Measurements from ENCODE around the gene TYSND1.

Gene TYSND1

DNA sequence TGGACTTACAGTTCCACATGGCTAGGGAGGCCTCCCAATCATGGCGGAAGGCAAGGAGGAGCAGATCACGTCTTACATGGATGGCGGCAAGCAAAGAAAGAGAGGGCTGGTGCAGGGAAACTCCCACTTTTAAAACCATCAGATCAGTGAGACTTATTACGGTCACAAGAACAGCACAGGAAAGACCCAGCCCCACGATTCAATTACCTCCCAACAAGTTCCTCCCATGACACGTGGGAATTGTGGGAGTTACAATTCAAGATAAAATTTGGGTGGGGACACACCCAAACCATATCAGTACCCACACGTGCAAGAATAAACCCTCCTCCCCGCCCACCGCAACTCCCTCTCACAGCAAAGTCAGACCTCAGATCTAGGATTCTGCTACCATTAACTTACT is 9.4 kb downstream of the TYSND1 start:
- H3K27ac ChIP-seq (ENCODE audit: insufficient read depth, low read length, poor library complexity, severe bottlenecking) = no peak overlapping the region
- H3K4me1 ChIP-seq (ENCODE audit: control insufficient read depth, insufficient read depth, low read length, poor library complexity, severe bottlenecking) = peaks cover 9% of the 10 kb centered on the region
- peaks cover 15% of the 10 kb centered on the region for H3K36me3 ChIP-seq (ENCODE audit: control insufficient read depth, insufficient read depth, low read length)
- DNase-seq = no peak
- H3K9me3 ChIP-seq (ENCODE audit: control insufficient read depth, low read length) = no peaks in the 10 kb centered on the region
- H3K4me3 ChIP-seq (ENCODE audit: insufficient read depth, low read depth, low read length, poor library complexity, severe bottlenecking) = no peak overlapping the region
- H3K27me3 ChIP-seq (replicated peaks; ENCODE audit: control insufficient read depth, insufficient read depth, low read length, poor library complexity, severe bottlenecking) = no peaks in the 10 kb centered on the region

- Histone ChIP-seq H3K27ac (ENCODE audit: insufficient read depth, low read length, poor library complexity, severe bottlenecking) (no peak overlapping the region), H3K36me3 (ENCODE audit: control insufficient read depth, insufficient read depth, low read length) (peaks cover 12% of the 10 kb centered on the region), H3K4me1 (ENCODE audit: control insufficient read depth, insufficient read depth, low read length, poor library complexity, severe bottlenecking) (peaks cover 9% of the 10 kb centered on the region), H3K9me3 (ENCODE audit: control insufficient read depth, low read length) (no peaks in the 10 kb centered on the region), H3K27me3 (replicated peaks; ENCODE audit: control insufficient read depth, insufficient read depth, low read length, poor library complexity, severe bottlenecking) (no peaks in the 10 kb centered on the region), H3K4me3 (ENCODE audit: insufficient read depth, low read depth, low read length, poor library complexity, severe bottlenecking) (no peak overlapping the region)
- no peak for DNase-seq
Measured at GRCh38 chr10:70135684-70136083, 10.8 kb downstream of the TYSND1 start.

GRCh38 chr10:70135046-70135445 is 11.5 kb downstream of the TYSND1 start:
- no peak for DNase-seq
- H3K27ac ChIP-seq (ENCODE audit: insufficient read depth, low read length, poor library complexity, severe bottlenecking) = no peak overlapping the region
- H3K27me3 ChIP-seq (replicated peaks; ENCODE audit: control insufficient read depth, insufficient read depth, low read length, poor library complexity, severe bottlenecking) = no peaks in the 10 kb centered on the region
- no peak overlapping the region for H3K4me3 ChIP-seq (ENCODE audit: insufficient read depth, low read depth, low read length, poor library complexity, severe bottlenecking)
- H3K4me1 ChIP-seq (ENCODE audit: control insufficient read depth, insufficient read depth, low read length, poor library complexity, severe bottlenecking) = peaks cover 9% of the 10 kb centered on the region
- no peaks in the 10 kb centered on the region for H3K9me3 ChIP-seq (ENCODE audit: control insufficient read depth, low read length)
- peaks cover 11% of the 10 kb centered on the region for H3K36me3 ChIP-seq (ENCODE audit: control insufficient read depth, insufficient read depth, low read length)

DNA sequence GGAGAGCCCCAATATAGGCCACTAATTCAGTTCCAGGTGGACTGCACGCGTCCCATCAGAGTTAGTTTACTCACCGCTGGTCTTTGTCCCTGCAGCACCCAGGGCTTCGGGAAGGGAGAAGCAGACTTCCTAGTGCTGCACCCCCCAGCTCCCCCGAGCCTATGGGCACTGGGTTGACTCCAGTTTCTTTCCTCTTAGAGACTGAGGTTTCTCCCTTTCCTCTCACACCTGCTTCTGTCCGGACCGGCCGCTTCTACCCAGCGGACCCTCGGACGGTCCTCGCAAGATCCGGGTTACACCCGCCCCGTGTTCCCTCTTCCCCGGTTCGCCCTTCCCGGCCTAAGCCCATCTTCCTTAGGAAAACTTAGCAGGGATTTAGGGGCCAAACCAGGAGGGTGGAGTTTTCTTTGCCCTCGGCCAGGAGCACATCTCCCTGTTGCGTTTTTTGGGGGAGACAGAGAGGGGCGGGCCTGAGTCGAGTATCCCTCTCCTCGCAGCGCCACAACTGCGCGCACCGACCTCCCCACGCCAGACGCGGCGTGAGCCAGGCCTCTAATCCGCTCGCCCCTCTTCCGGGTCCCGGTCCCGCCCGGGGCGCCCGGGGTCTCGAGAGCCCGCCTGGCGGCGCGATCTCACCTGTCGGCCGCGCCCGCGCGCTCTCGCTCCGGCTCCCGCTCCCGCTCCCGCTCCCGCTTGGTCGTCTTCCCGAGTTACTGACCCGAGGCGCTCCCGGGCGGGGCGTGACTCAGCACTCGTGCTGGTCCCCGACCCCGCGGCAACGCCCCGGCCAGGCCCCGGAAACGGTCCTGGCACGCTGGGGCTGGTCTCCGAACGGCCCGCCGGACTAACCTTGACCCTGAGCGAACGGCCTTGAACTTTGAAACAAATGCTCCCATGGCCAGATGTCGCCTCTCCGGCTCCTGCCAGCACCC is 14.1 kb downstream of the TYSND1 start, which contains the start of gene AIFM2:
Gene AIFM2, minus strand, starts transcription at position 728 of the 932 bp plus-strand sequence. CDS start 8,741 bp downstream, outside the sequence.
- no peak within 1 kb of the TSS for H3K27ac ChIP-seq (ENCODE audit: insufficient read depth, low read length, poor library complexity, severe bottlenecking)
- peak within 1 kb of the TSS; percentile 62 for H3K4me3 ChIP-seq (ENCODE audit: insufficient read depth, low read depth, low read length, poor library complexity, severe bottlenecking)
- no peaks in the 10 kb centered on the region for H3K9me3 ChIP-seq (ENCODE audit: control insufficient read depth, low read length)
- H3K36me3 ChIP-seq (ENCODE audit: control insufficient read depth, insufficient read depth, low read length) = no peaks in the 10 kb centered on the region
- peaks cover 9% of the 10 kb centered on the region for H3K4me1 ChIP-seq (ENCODE audit: control insufficient read depth, insufficient read depth, low read length, poor library complexity, severe bottlenecking)
- no peaks in the 10 kb centered on the region for H3K27me3 ChIP-seq (replicated peaks; ENCODE audit: control insufficient read depth, insufficient read depth, low read length, poor library complexity, severe bottlenecking)
- no peak for DNase-seq

- Histone ChIP-seq H3K9me3 (ENCODE audit: control insufficient read depth, low read length) (no peaks in the 10 kb centered on the region), H3K27ac (ENCODE audit: insufficient read depth, low read length, poor library complexity, severe bottlenecking) (no peak overlapping the region), H3K4me1 (ENCODE audit: control insufficient read depth, insufficient read depth, low read length, poor library complexity, severe bottlenecking) (peaks cover 9% of the 10 kb centered on the region), H3K36me3 (ENCODE audit: control insufficient read depth, insufficient read depth, low read length) (no peaks in the 10 kb centered on the region), H3K27me3 (replicated peaks; ENCODE audit: control insufficient read depth, insufficient read depth, low read length, poor library complexity, severe bottlenecking) (no peaks in the 10 kb centered on the region), H3K4me3 (ENCODE audit: insufficient read depth, low read depth, low read length, poor library complexity, severe bottlenecking) (no peak overlapping the region)
- DNase-seq = no peak
Measured at GRCh38 chr10:70131560-70131937, 15.0 kb downstream of the TYSND1 start.

GRCh38 chr10:70130878-70131559 is 15.5 kb downstream of the TYSND1 start:
- Histone ChIP-seq H3K36me3 (ENCODE audit: control insufficient read depth, insufficient read depth, low read length) (no peaks in the 10 kb centered on the region), H3K27ac (ENCODE audit: insufficient read depth, low read length, poor library complexity, severe bottlenecking) (no peak overlapping the region), H3K4me3 (ENCODE audit: insufficient read depth, low read depth, low read length, poor library complexity, severe bottlenecking) (no peak overlapping the region), H3K4me1 (ENCODE audit: control insufficient read depth, insufficient read depth, low read length, poor library complexity, severe bottlenecking) (peaks cover 9% of the 10 kb centered on the region), H3K9me3 (ENCODE audit: control insufficient read depth, low read length) (no peaks in the 10 kb centered on the region), H3K27me3 (replicated peaks; ENCODE audit: control insufficient read depth, insufficient read depth, low read length, poor library complexity, severe bottlenecking) (no peaks in the 10 kb centered on the region)
- DNase-seq = no peak

GRCh38 chr10:70126700-70127395 is 19.7 kb downstream of the TYSND1 start:
- no peaks in the 10 kb centered on the region for H3K9me3 ChIP-seq (ENCODE audit: control insufficient read depth, low read length)

DNA sequence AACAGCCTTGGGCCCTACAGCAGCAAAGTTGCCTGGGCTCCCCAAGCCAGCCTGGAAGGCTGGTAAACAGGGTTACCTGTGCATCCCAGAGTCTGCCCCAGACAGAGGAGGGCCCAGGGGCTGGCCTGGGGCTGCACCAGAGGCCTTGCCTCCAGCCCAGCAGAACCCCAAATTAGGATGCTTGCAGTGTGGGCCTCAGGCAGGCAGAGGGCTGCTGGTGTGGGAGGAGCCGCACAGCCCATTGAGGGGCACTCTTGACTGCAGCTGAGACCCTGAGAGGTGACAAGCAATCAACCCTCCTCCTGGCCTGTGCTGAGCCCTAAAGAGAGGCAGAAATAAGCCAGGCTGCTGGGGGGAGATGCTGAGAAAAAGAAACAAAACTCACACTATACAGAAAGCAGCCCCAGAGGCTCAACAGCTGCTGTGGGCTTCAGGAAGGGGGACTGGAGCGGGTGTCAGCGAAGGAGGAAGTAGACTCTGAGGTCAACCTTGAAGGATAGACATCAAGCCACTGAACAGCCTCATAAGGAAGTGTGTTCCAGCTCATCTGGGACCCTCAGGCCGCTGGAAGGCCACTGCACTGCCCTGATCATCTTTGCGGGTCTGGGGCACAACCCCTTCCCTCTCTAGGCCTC is 20.5 kb downstream of the TYSND1 start:
- H3K27ac ChIP-seq (ENCODE audit: insufficient read depth, low read length, poor library complexity, severe bottlenecking) = no peak overlapping the region
- no peaks in the 10 kb centered on the region for H3K36me3 ChIP-seq (ENCODE audit: control insufficient read depth, insufficient read depth, low read length)
- no peaks in the 10 kb centered on the region for H3K9me3 ChIP-seq (ENCODE audit: control insufficient read depth, low read length)
- H3K27me3 ChIP-seq (replicated peaks; ENCODE audit: control insufficient read depth, insufficient read depth, low read length, poor library complexity, severe bottlenecking) = no peaks in the 10 kb centered on the region
- H3K4me3 ChIP-seq (ENCODE audit: insufficient read depth, low read depth, low read length, poor library complexity, severe bottlenecking) = no peak overlapping the region
- no peak for DNase-seq
- no peaks in the 10 kb centered on the region for H3K4me1 ChIP-seq (ENCODE audit: control insufficient read depth, insufficient read depth, low read length, poor library complexity, severe bottlenecking)

More at GRCh38 chr10:70126700-70127395, 19.7 kb downstream of the TYSND1 start:
- Histone ChIP-seq H3K27ac (ENCODE audit: insufficient read depth, low read length, poor library complexity, severe bottlenecking) (no peak overlapping the region), H3K4me3 (ENCODE audit: insufficient read depth, low read depth, low read length, poor library complexity, severe bottlenecking) (no peak overlapping the region), H3K4me1 (ENCODE audit: control insufficient read depth, insufficient read depth, low read length, poor library complexity, severe bottlenecking) (no peaks in the 10 kb centered on the region), H3K27me3 (replicated peaks; ENCODE audit: control insufficient read depth, insufficient read depth, low read length, poor library complexity, severe bottlenecking) (no peaks in the 10 kb centered on the region), H3K36me3 (ENCODE audit: control insufficient read depth, insufficient read depth, low read length) (no peaks in the 10 kb centered on the region)
- DNase-seq = no peak

- no peaks in the 10 kb centered on the region for H3K27me3 ChIP-seq (replicated peaks; ENCODE audit: control insufficient read depth, insufficient read depth, low read length, poor library complexity, severe bottlenecking)
- no peaks in the 10 kb centered on the region for H3K4me1 ChIP-seq (ENCODE audit: control insufficient read depth, insufficient read depth, low read length, poor library complexity, severe bottlenecking)
- no peak for DNase-seq
- no peak overlapping the region for H3K27ac ChIP-seq (ENCODE audit: insufficient read depth, low read length, poor library complexity, severe bottlenecking)
- H3K36me3 ChIP-seq (ENCODE audit: control insufficient read depth, insufficient read depth, low read length) = no peaks in the 10 kb centered on the region
- no peak overlapping the region for H3K4me3 ChIP-seq (ENCODE audit: insufficient read depth, low read depth, low read length, poor library complexity, severe bottlenecking)
- H3K9me3 ChIP-seq (ENCODE audit: control insufficient read depth, low read length) = no peaks in the 10 kb centered on the region
Measured at GRCh38 chr10:70124918-70125317, 21.6 kb downstream of the TYSND1 start.
